A549 (cell line): ENCODE measurements around the gene CD160. TPM values are rescaled to one million over a fixed set of nuclear protein-coding genes. Genes with fewer than 3 reads are reported as not detected.

Source experiments
- ATAC-seq, 2 experiments: fragments of 200-7000 bp in 1 of 2; fragments of >200 bp in 1 of 2; cut with Nextera tagmentation in 1 of 2; cut with Tn5 transposase in 1 of 2; 3 replicates each; pipeline versions ENCODE4 v1.8.0 to v1.9.1; 2018 to 2020; ENCODE audit warnings: mild to moderate bottlenecking in 1 of 2, moderate library complexity in 1 of 2
- CTCF ChIA-PET: fragments of 300-600 bp; sonication (Branson Sonifier 250); formaldehyde crosslinking; extraction: SDS; loops from one replicate; lab custom pipeline; 2021; ENCODE audit warnings: antibody characterized with exemption, inconsistent platforms; lab: Yijun Ruan, JAX
- POLR2A ChIA-PET: fragments of 350-600 bp; formaldehyde crosslinking; extraction: SDS; loops from one replicate; lab custom pipeline; 2021; ENCODE audit warnings: antibody characterized with exemption, inconsistent platforms; lab: Yijun Ruan, JAX
- DNase-seq, 2 experiments: peaks; one replicate each; pipeline versions ENCODE4 v3.0.0 to v3.0.0-alpha.2; 2011 to 2016; ENCODE audit warnings: low read depth in 1 of 2, low spot score in 1 of 2
- FAIRE-seq: peaks from 2 replicates; lab custom pipeline; 2011; peaks lifted over from hg19 to GRCh38; lab: Jason Lieb, UNC
- H3K27ac ChIP-seq, 2 experiments: fragments of >200 bp; sonication (Bioruptor Twin); formaldehyde crosslinking; 3 replicates each; pipeline ENCODE4 v1.5.1; 2016 to 2017
- H3K4me1 ChIP-seq: fragments of >200 bp; sonication (Bioruptor Twin); formaldehyde crosslinking; 3 replicates; pipeline ENCODE4 v1.6.1; 2016
- H3K4me2 ChIP-seq: fragments of >200 bp; sonication (Bioruptor Twin); formaldehyde crosslinking; 3 replicates; pipeline ENCODE4 v1.6.1; 2016
- H3K4me3 ChIP-seq: fragments of >200 bp; sonication (Bioruptor Twin); formaldehyde crosslinking; 3 replicates; pipeline ENCODE4 v1.5.1; 2016
- H3K9me3 ChIP-seq: fragments of >200 bp; sonication (Bioruptor Twin); formaldehyde crosslinking; 3 replicates; pipeline ENCODE4 v1.6.1; 2016
- ATOH8 ChIP-seq: fragments of 250-450 bp; sonication (Bioruptor Pico); IDR thresholded peaks from 2 replicates; pipeline ENCODE4 v1.5.0; 2020; ENCODE audit warnings: low read depth, mild to moderate bottlenecking, moderate library complexity
- BHLHE40 ChIP-seq: IDR thresholded peaks from 2 replicates; pipeline ENCODE4 v1.6.1; 2012; ENCODE audit warnings: low read depth, low read length, inconsistent platforms
- CEBPB ChIP-seq, 2 experiments: fragments of >200 bp in 1 of 2; sonication (Bioruptor Twin) in 1 of 2; formaldehyde crosslinking in 1 of 2; IDR thresholded peaks; 2 replicates each; pipeline ENCODE4 v1.6.1; 2012 to 2016
- CTCF ChIP-seq: fragments of >200 bp; sonication (Bioruptor Twin); formaldehyde crosslinking; IDR thresholded peaks from 3 replicates; pipeline ENCODE4 v1.5.1; 2016
- EHMT2 ChIP-seq: fragments of 200-600 bp; sonication (generic); IDR thresholded peaks from 2 replicates; pipeline ENCODE4 v1.6.1; 2016; ENCODE audit warnings: antibody characterized with exemption, low read depth, mild to moderate bottlenecking, moderate library complexity
- EP300 ChIP-seq, 2 experiments: fragments of >200 bp; sonication (Bioruptor Twin); formaldehyde crosslinking; IDR thresholded peaks; 2 replicates in 1 of 2; 3 replicates in 1 of 2; pipeline ENCODE4 v1.6.1; 2016 to 2017
- FOSB ChIP-seq: fragments of 250-450 bp; sonication (Bioruptor Pico); IDR thresholded peaks from 2 replicates; pipeline ENCODE4 v1.5.0; 2020; ENCODE audit warnings: mild to moderate bottlenecking, moderate library complexity
- FOXS1 ChIP-seq: fragments of 250-450 bp; sonication (Bioruptor Pico); IDR thresholded peaks from 2 replicates; pipeline ENCODE4 v1.5.0; 2020; ENCODE audit warnings: mild to moderate bottlenecking, moderate library complexity
- HES2 ChIP-seq: fragments of >200 bp; sonication (Bioruptor Twin); formaldehyde crosslinking; IDR thresholded peaks from 2 replicates; pipeline ENCODE4 v1.6.1; 2016
- HOXA7 ChIP-seq: fragments of 250-450 bp; sonication (Bioruptor Pico); IDR thresholded peaks from 2 replicates; pipeline ENCODE4 v1.5.0; 2020; ENCODE audit warnings: mild to moderate bottlenecking, moderate library complexity
- MAFK ChIP-seq: fragments of 450-650 bp; IDR thresholded peaks from 2 replicates; pipeline ENCODE4 v1.6.1; 2014; ENCODE audit not compliant: partially characterized antibody
- NPAS2 ChIP-seq: fragments of 250-450 bp; sonication (Bioruptor Pico); IDR thresholded peaks from 2 replicates; pipeline ENCODE4 v1.8.0; 2022; ENCODE audit warnings: mild to moderate bottlenecking, moderate library complexity, borderline replicate concordance
- PBX3 ChIP-seq: IDR thresholded peaks from 2 replicates; pipeline ENCODE4 v1.6.1; 2012
- PHF8 ChIP-seq: fragments of 200-600 bp; sonication (generic); IDR thresholded peaks from 2 replicates; pipeline ENCODE4 v1.6.1; 2016; ENCODE audit warnings: low read depth, mild to moderate bottlenecking, antibody characterized with exemption, moderate library complexity, borderline replicate concordance
- POLR2AphosphoS2 ChIP-seq: conservative IDR thresholded peaks from 2 replicates; pipeline ENCODE4 v1.6.1; 2012; ENCODE audit warnings: low read length, improper control_type of control experiment, inconsistent platforms
- RCOR1 ChIP-seq: fragments of 150-350 bp; IDR thresholded peaks from 2 replicates; pipeline ENCODE4 v1.6.1; 2014; ENCODE audit warnings: antibody characterized with exemption, low read length, low read depth
- RNF2 ChIP-seq: fragments of 200-600 bp; sonication (generic); IDR thresholded peaks from 2 replicates; pipeline ENCODE4 v1.6.1; 2016; ENCODE audit warnings: low read depth, mild to moderate bottlenecking, antibody characterized with exemption, moderate library complexity, borderline replicate concordance
- SREBF2 ChIP-seq: fragments of 450-650 bp; IDR thresholded peaks from 2 replicates; pipeline ENCODE4 v1.6.1; 2014; ENCODE audit warnings: mild to moderate bottlenecking, moderate library complexity
- ZFP36 ChIP-seq: fragments of 450-650 bp; IDR thresholded peaks from 2 replicates; pipeline ENCODE4 v1.6.1; 2014; ENCODE audit warnings: borderline replicate concordance; ENCODE audit not compliant: partially characterized antibody
- WGBS: methylation state at CpG from one replicate; pipeline ENCODE4 v1.1.6; 2017; ENCODE audit errors: missing lambda C conversion rate; 5-methylcytosine and 5-hydroxymethylcytosine counted together
- polyA plus RNA-seq, 4 experiments: library from polyadenylated mRNA; depleted of rRNA in 3 of 4; stranded (reverse); fragments of >200 nt; fragmentation: RNase III in 1 of 4; extraction: RNeasy Plus Mini Kit Qiagen cat#74134 plus additional on column Dnase treatment in 1 of 4; gene quantifications; 2 replicates in 3 of 4; 3 replicates in 1 of 4; pipeline ENCODE4 v1.2.3, GENCODE V29; 2011 to 2017
- TF ChIP-seq, protein P1 (sequence below): fragments of 450-650 bp; IDR thresholded peaks from 2 replicates; pipeline ENCODE4 v1.6.1; 2014; ENCODE audit warnings: antibody characterized with exemption
- TF ChIP-seq, protein P2 (sequence below): fragments of 150-350 bp; IDR thresholded peaks from 2 replicates; pipeline ENCODE4 v1.6.1; 2014; ENCODE audit warnings: low read depth, mild to moderate bottlenecking, low read length
- TF ChIP-seq, protein P3 (sequence below): fragments of 250-450 bp; sonication (Bioruptor Pico); IDR thresholded peaks from 2 replicates; pipeline ENCODE4 v1.5.0; 2021; ENCODE audit warnings: mild to moderate bottlenecking, moderate library complexity, borderline replicate concordance

The CD160 gene
- polyA plus RNA-seq, 2 of the 4 experiments (the other 2 are of a cell fraction) = 0.05 TPM; not detected in 1

- TF ChIP-seq POLR2AphosphoS2 (no peak), CEBPB (IDR thresholded peaks at IDR 0.05) (no peak), FOSB (CRISPR knock-in tag) (no peak), HOXA7 (CRISPR knock-in tag) (no peak), RCOR1 (no peak), NPAS2 (CRISPR knock-in tag) (no peak), MAFK (no peak)
- TF ChIP-seq, protein P1, sequence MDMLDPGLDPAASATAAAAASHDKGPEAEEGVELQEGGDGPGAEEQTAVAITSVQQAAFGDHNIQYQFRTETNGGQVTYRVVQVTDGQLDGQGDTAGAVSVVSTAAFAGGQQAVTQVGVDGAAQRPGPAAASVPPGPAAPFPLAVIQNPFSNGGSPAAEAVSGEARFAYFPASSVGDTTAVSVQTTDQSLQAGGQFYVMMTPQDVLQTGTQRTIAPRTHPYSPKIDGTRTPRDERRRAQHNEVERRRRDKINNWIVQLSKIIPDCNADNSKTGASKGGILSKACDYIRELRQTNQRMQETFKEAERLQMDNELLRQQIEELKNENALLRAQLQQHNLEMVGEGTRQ = no peak
These were observed 23.3 kb upstream of the CD160 start (continued) for GRCh38 chr1:145695821-145696629.

- FAIRE-seq (no peak), DNase-seq (no peak)
- no peak overlapping the region for H3K27ac ChIP-seq
- WGBS = 81% methylated on average over 3 of the region's 3 CpGs
- POLR2A ChIA-PET = no interaction called here
- peaks cover under 1% of the 10 kb centered on the region; the same call in 2 of the 3 replicates for H3K4me1 ChIP-seq
- H3K9me3 ChIP-seq = no peaks in the 10 kb centered on the region
- no peak overlapping the region for H3K4me2 ChIP-seq
- TF ChIP-seq, protein P2, sequence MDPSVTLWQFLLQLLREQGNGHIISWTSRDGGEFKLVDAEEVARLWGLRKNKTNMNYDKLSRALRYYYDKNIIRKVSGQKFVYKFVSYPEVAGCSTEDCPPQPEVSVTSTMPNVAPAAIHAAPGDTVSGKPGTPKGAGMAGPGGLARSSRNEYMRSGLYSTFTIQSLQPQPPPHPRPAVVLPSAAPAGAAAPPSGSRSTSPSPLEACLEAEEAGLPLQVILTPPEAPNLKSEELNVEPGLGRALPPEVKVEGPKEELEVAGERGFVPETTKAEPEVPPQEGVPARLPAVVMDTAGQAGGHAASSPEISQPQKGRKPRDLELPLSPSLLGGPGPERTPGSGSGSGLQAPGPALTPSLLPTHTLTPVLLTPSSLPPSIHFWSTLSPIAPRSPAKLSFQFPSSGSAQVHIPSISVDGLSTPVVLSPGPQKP = no peak
- no peak for TF ChIP-seq SREBF2
- TF ChIP-seq EHMT2 = no peak
- no peak for TF ChIP-seq HOXA7 (CRISPR knock-in tag)
- TF ChIP-seq, all 56 proteins: peak for 0
- CTCF ChIA-PET = no interaction called here
- no peak for ATAC-seq
- no peak overlapping the region for H3K4me3 ChIP-seq
These were observed 22.7 kb upstream of the CD160 start for GRCh38 chr1:145696630-145696960.

DNA sequence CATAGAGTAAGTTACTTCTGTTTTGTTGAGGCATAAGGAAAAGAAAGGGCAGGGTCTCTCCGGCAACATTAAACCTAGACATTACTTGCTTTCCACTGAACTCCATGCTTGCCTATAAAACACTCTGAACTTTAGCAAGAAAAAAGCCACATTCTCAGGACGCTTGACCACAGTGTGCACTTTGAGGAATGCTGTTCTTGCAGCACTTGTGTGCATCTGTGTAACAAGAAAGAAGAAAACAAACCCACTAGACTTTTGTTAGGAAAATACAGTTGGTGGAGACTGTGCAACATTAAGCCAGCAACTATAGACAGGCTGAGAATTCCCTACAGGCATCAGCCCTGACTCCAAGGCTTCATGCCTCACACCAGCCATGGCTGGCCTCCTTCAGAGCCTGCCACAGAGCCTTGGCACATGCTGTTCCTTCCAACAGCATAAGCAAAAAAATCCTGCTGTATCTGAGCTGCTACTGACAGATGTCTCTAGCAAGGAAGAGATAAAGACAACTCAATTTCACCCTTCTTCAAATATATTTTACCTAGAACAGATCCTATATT is 17.9 kb upstream of the CD160 start:
- ATAC-seq = no peak
- DNase-seq = no peak
- Histone ChIP-seq H3K4me2 (no peak overlapping the region), H3K9me3 (no peaks in the 10 kb centered on the region)
- TF ChIP-seq CTCF (no peak), PBX3 (no peak), ATOH8 (CRISPR knock-in tag) (no peak), EP300 (IDR thresholded peaks at IDR 0.05) (no peak), PHF8 (no peak), CEBPB (IDR thresholded peaks at IDR 0.05) (no peak), HES2 (no peak), ZFP36 (no peak), SREBF2 (no peak), RNF2 (no peak), FOXS1 (no peak), BHLHE40 (no peak)
- TF ChIP-seq, protein P3, sequence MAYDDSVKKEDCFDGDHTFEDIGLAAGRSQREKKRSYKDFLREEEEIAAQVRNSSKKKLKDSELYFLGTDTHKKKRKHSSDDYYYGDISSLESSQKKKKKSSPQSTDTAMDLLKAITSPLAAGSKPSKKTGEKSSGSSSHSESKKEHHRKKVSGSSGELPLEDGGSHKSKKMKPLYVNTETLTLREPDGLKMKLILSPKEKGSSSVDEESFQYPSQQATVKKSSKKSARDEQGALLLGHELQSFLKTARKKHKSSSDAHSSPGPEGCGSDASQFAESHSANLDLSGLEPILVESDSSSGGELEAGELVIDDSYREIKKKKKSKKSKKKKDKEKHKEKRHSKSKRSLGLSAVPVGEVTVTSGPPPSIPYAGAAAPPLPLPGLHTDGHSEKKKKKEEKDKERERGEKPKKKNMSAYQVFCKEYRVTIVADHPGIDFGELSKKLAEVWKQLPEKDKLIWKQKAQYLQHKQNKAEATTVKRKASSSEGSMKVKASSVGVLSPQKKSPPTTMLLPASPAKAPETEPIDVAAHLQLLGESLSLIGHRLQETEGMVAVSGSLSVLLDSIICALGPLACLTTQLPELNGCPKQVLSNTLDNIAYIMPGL (CRISPR knock-in tag) = no peak
- TF ChIP-seq, all 56 proteins: peak for 0
- no peak overlapping the region for H3K4me3 ChIP-seq
- WGBS = 81% methylated on average over 2 of the region's 2 CpGs
- CTCF ChIA-PET = interaction anchor here (2.8 kb wide), 1 partner anchor 20 kb away, joined by 17 read pairs; no protein-coding TSS in a partner anchor
- no peak for FAIRE-seq
- H3K27ac ChIP-seq = no peak overlapping the region
- H3K4me1 ChIP-seq = peaks cover 12% of the 10 kb centered on the region
- POLR2A ChIA-PET = interaction anchor here (0.5 kb wide), 1 partner anchor 53 kb away, joined by 3 read pairs; no protein-coding TSS in a partner anchor
